WTC11 (cell line): ENCODE data around the gene AGBL1. TPM values are rescaled to one million over a fixed set of nuclear protein-coding genes. Genes with fewer than 3 reads are reported as not detected.
A peak's percentile ranks its signal among the peaks of the same experiment; 100 is the strongest.

Source experiments
- ATAC-seq: fragments of 200-7000 bp; cut with Tn5 transposase; 2 replicates; pipeline ENCODE4 v1.10.0; 2021; ENCODE audit warnings: mild to moderate bottlenecking, moderate library complexity
- CTCF ChIA-PET: fragments of 300-600 bp; sonication (Branson Sonifier 250); formaldehyde crosslinking; loops from one replicate; lab custom pipeline; 2021; ENCODE audit warnings: antibody characterized with exemption; lab: Charles Lee
- POLR2A ChIA-PET: fragments of 350-600 bp; sonication (Branson Sonifier 250); formaldehyde crosslinking; loops from one replicate; lab custom pipeline; 2021; ENCODE audit warnings: antibody characterized with exemption; lab: Charles Lee
- DNase-seq: peaks from one replicate; pipeline ENCODE4 v3.0.0; 2021; ENCODE audit warnings: low spot score
- H3K27ac Mint-ChIP-seq: 2 replicates; pipeline ENCODE4 v1.8.0; 2021; ENCODE audit warnings: mixed read lengths
- H3K27me3 Mint-ChIP-seq: 2 replicates; pipeline ENCODE4 v1.8.0; 2021; ENCODE audit warnings: low read depth, mild to moderate bottlenecking, moderate library complexity, mixed read lengths
- H3K36me3 Mint-ChIP-seq: 2 replicates; pipeline ENCODE4 v1.8.0; 2021; ENCODE audit warnings: mixed read lengths
- H3K4me1 Mint-ChIP-seq: 2 replicates; pipeline ENCODE4 v1.8.0; 2022; ENCODE audit warnings: mixed read lengths
- H3K4me3 Mint-ChIP-seq: 2 replicates; pipeline ENCODE4 v1.8.0; 2021; ENCODE audit warnings: mild to moderate bottlenecking, moderate library complexity, mixed read lengths
- H3K9me3 Mint-ChIP-seq: 2 replicates; pipeline ENCODE4 v1.8.0; 2021; ENCODE audit warnings: mixed read lengths
- CBFB ChIP-seq: sonication (generic); formaldehyde crosslinking; IDR thresholded peaks from 2 replicates; pipeline ENCODE4 v1.8.1; 2022; ENCODE audit warnings: mild to moderate bottlenecking, low read depth, missing genetic modification reagents
- CDX4 ChIP-seq: fragments of 250-450 bp; sonication (Bioruptor Pico); IDR thresholded peaks from 2 replicates; pipeline ENCODE4 v1.9.0; 2021; ENCODE audit warnings: moderate library complexity, mild to moderate bottlenecking, inconsistent platforms, borderline replicate concordance
- ESRRA ChIP-seq: sonication (generic); formaldehyde crosslinking; IDR thresholded peaks from 2 replicates; pipeline ENCODE4 v1.8.1; 2022; ENCODE audit warnings: mild to moderate bottlenecking, missing genetic modification reagents, borderline replicate concordance
- GABPB1 ChIP-seq: sonication (generic); formaldehyde crosslinking; IDR thresholded peaks from 2 replicates; pipeline ENCODE4 v1.8.1; 2023; ENCODE audit warnings: mild to moderate bottlenecking, missing genetic modification reagents
- GTF2I ChIP-seq: fragments of 250-450 bp; sonication (Bioruptor Pico); conservative IDR thresholded peaks from 2 replicates; pipeline ENCODE4 v1.4.0; 2021; ENCODE audit warnings: mild to moderate bottlenecking
- HMGA2 ChIP-seq: fragments of 250-450 bp; sonication (Bioruptor Pico); IDR thresholded peaks from 2 replicates; pipeline ENCODE4 v1.4.0; 2021; ENCODE audit warnings: mild to moderate bottlenecking, moderate library complexity
- IRF1 ChIP-seq: sonication (generic); formaldehyde crosslinking; IDR thresholded peaks from 2 replicates; pipeline ENCODE4 v1.8.0; 2023; ENCODE audit warnings: missing genetic modification reagents
- JAZF1 ChIP-seq: fragments of 250-450 bp; sonication (Bioruptor Pico); IDR thresholded peaks from 2 replicates; pipeline ENCODE4 v1.9.0; 2021; ENCODE audit warnings: moderate library complexity, mild to moderate bottlenecking, inconsistent platforms
- MAX ChIP-seq: sonication (generic); formaldehyde crosslinking; IDR thresholded peaks from 2 replicates; pipeline ENCODE4 v1.8.0; 2022; ENCODE audit warnings: mild to moderate bottlenecking, missing genetic modification reagents
- NFATC4 ChIP-seq: fragments of 250-450 bp; sonication (Bioruptor Pico); IDR thresholded peaks from 2 replicates; pipeline ENCODE4 v1.9.0; 2021; ENCODE audit warnings: mild to moderate bottlenecking
- NR3C1 ChIP-seq: sonication (generic); formaldehyde crosslinking; conservative IDR thresholded peaks from 2 replicates; pipeline ENCODE4 v1.8.1; 2023; ENCODE audit warnings: low read depth, mild to moderate bottlenecking, missing genetic modification reagents
- OVOL2 ChIP-seq: fragments of 250-450 bp; sonication (Bioruptor Pico); IDR thresholded peaks from 2 replicates; pipeline ENCODE4 v1.9.0; 2021; ENCODE audit warnings: mild to moderate bottlenecking, borderline replicate concordance
- RORB ChIP-seq: fragments of 250-450 bp; sonication (Bioruptor Pico); IDR thresholded peaks from 2 replicates; pipeline ENCODE4 v1.9.0; 2021; ENCODE audit warnings: mild to moderate bottlenecking
- TEAD1 ChIP-seq: sonication (generic); formaldehyde crosslinking; IDR thresholded peaks from 2 replicates; pipeline ENCODE4 v1.8.0; 2022; ENCODE audit warnings: mild to moderate bottlenecking, missing genetic modification reagents
- TP53 ChIP-seq: sonication (generic); formaldehyde crosslinking; IDR thresholded peaks from 2 replicates; pipeline ENCODE4 v1.8.1; 2023; ENCODE audit warnings: mild to moderate bottlenecking, missing genetic modification reagents
- USF1 ChIP-seq: sonication (generic); formaldehyde crosslinking; IDR thresholded peaks from 2 replicates; pipeline ENCODE4 v1.8.0; 2022; ENCODE audit warnings: mild to moderate bottlenecking, missing genetic modification reagents
- ZNF138 ChIP-seq: sonication (generic); formaldehyde crosslinking; conservative IDR thresholded peaks from 2 replicates; pipeline ENCODE4 v1.8.1; 2022; ENCODE audit warnings: mild to moderate bottlenecking, moderate library complexity, missing genetic modification reagents
- ZNF281 ChIP-seq: sonication (generic); formaldehyde crosslinking; IDR thresholded peaks from 2 replicates; pipeline ENCODE4 v1.8.0; 2023; ENCODE audit warnings: mild to moderate bottlenecking, missing genetic modification reagents
- ZNF317 ChIP-seq: sonication (generic); formaldehyde crosslinking; IDR thresholded peaks from 2 replicates; pipeline ENCODE4 v1.8.1; 2023; ENCODE audit warnings: low read depth, mild to moderate bottlenecking, moderate library complexity, missing genetic modification reagents, borderline replicate concordance
- ZNF396 ChIP-seq: fragments of 250-450 bp; sonication (Bioruptor Pico); IDR thresholded peaks from 2 replicates; pipeline ENCODE4 v1.8.0; 2021; ENCODE audit warnings: mild to moderate bottlenecking, moderate library complexity, borderline replicate concordance
- ZNF423 ChIP-seq: fragments of 250-450 bp; sonication (Bioruptor Pico); IDR thresholded peaks from 2 replicates; pipeline ENCODE4 v2.1.2; 2022; ENCODE audit warnings: mild to moderate bottlenecking, moderate library complexity
- ZSCAN18 ChIP-seq: fragments of 250-450 bp; sonication (Bioruptor Pico); IDR thresholded peaks from 2 replicates; pipeline ENCODE4 v2.1.2; 2022; ENCODE audit warnings: mild to moderate bottlenecking, moderate library complexity
- total RNA-seq: library from RNA; stranded (reverse); gene quantifications from 3 replicates; pipeline ENCODE4 v1.2.3, GENCODE V29; 2021

The AGBL1 gene
- total RNA-seq, 1 experiment from 2014 or later: not detected

GRCh38 chr15:86756688-86757087 lies 677.0 kb downstream of the AGBL1 start:
- ChIA-PET CTCF (interaction anchor here (0.6 to 1.7 kb wide), 12 partner anchors 9 to 733 kb away, joined by 3 to 11 read pairs (median 4); no protein-coding TSS in a partner anchor), POLR2A (no interaction called here)
- H3K36me3 Mint-ChIP-seq: no peaks in the 10 kb centered on the region
- 0 out of 2 replicates have a peak, but pooled peaks have one; percentile 26 for ATAC-seq
- no peak overlapping the region for H3K4me3 Mint-ChIP-seq
- peaks cover 8% of the 10 kb centered on the region for H3K4me1 Mint-ChIP-seq
- H3K27me3 Mint-ChIP-seq: no peaks in the 10 kb centered on the region
- DNase-seq: no peak
- no peak for TF ChIP-seq OVOL2 (CRISPR knock-in tag)
- no peak for TF ChIP-seq ZNF281 (CRISPR knock-in tag)
- TF ChIP-seq TEAD1 (CRISPR knock-in tag): no peak
- no peak for TF ChIP-seq ZNF317 (CRISPR knock-in tag)
- no peak for TF ChIP-seq HMGA2 (CRISPR knock-in tag)
- TF ChIP-seq ZNF138 (CRISPR knock-in tag): no peak
- no peak for TF ChIP-seq USF1
- TF ChIP-seq CDX4: no peak
- TF ChIP-seq NR3C1 (CRISPR knock-in tag): no peak
- TF ChIP-seq GTF2I (CRISPR knock-in tag): no peak
- no peak for TF ChIP-seq GABPB1 (CRISPR knock-in tag)
- no peak for TF ChIP-seq JAZF1 (CRISPR knock-in tag)
- no peak for TF ChIP-seq ZNF423
- H3K27ac Mint-ChIP-seq: no peak overlapping the region
- H3K9me3 Mint-ChIP-seq: peaks cover 5% of the 10 kb centered on the region

GRCh38 chr15:86759800-86760523 lies 680.3 kb downstream of the AGBL1 start:
- DNase-seq: no peak
- no peak for ATAC-seq
- H3K27ac Mint-ChIP-seq: no peak overlapping the region
- peaks cover 2% of the 10 kb centered on the region; the same call in 1 of the 2 replicates for H3K27me3 Mint-ChIP-seq
- POLR2A ChIA-PET: no interaction called here
- H3K4me3 Mint-ChIP-seq: no peak overlapping the region
- H3K9me3 Mint-ChIP-seq: peaks cover 9% of the 10 kb centered on the region
- no peak for TF ChIP-seq MAX (CRISPR knock-in tag)
- no peak for TF ChIP-seq ZSCAN18 (CRISPR knock-in tag)
- no peak for TF ChIP-seq ESRRA (CRISPR knock-in tag)
- TF ChIP-seq NFATC4 (CRISPR knock-in tag): no peak
- TF ChIP-seq, all 79 proteins: peak for 0
- Mint-ChIP-seq H3K4me1 (peaks cover 8% of the 10 kb centered on the region), H3K36me3 (no peaks in the 10 kb centered on the region)
- CTCF ChIA-PET: no interaction called here

GRCh38 chr15:86762874-86763273 lies 683.2 kb downstream of the AGBL1 start:
- Mint-ChIP-seq H3K36me3 (no peaks in the 10 kb centered on the region), H3K27ac (no peak overlapping the region), H3K4me3 (no peak overlapping the region), H3K9me3 (peaks cover 9% of the 10 kb centered on the region), H3K4me1 (peaks cover 8% of the 10 kb centered on the region), H3K27me3 (peaks cover 2% of the 10 kb centered on the region; the same call in 1 of the 2 replicates)
- POLR2A ChIA-PET: no interaction called here
- CTCF ChIA-PET: no interaction called here
- DNase-seq: no peak
- no peak for ATAC-seq
- TF ChIP-seq IRF1 (CRISPR knock-in tag): no peak
- no peak for TF ChIP-seq TP53 (CRISPR knock-in tag)
- TF ChIP-seq CDX4: no peak
- no peak for TF ChIP-seq ZNF396 (CRISPR knock-in tag)
- no peak for TF ChIP-seq USF1
- no peak for TF ChIP-seq RORB (CRISPR knock-in tag)
- TF ChIP-seq CBFB (CRISPR knock-in tag): no peak
